Transverse colon (tissue), 4 donors: ENCODE data around the gene HDDC2. TPM values are rescaled to one million over a fixed set of nuclear protein-coding genes. Genes with fewer than 3 reads are reported as not detected.

Experiments
- DNase-seq: peaks from one replicate; pipeline ENCODE4 v3.0.0-alpha.2; 2019
- H3K27ac ChIP-seq, 4 donors: fragments of 200-600 bp; sonication (generic); 2 replicates each; pipeline ENCODE4 v1.5.1; 2016 to 2018; ENCODE audit warnings: inconsistent platforms in 4 of 4
- H3K27me3 ChIP-seq: fragments of 200-600 bp; sonication (generic); 2 replicates; pipeline ENCODE4 v1.5.1; 2017; ENCODE audit warnings: inconsistent platforms
- H3K36me3 ChIP-seq, 4 donors: fragments of 200-600 bp; sonication (generic); 2 replicates each; pipeline ENCODE4 v1.5.1; 2017 to 2019; ENCODE audit warnings: inconsistent platforms in 4 of 4
- H3K4me1 ChIP-seq, 4 donors: fragments of 200-600 bp; sonication (generic); 2 replicates each; pipeline ENCODE4 v1.5.1; 2017 to 2020; ENCODE audit warnings: inconsistent platforms in 4 of 4
- H3K4me3 ChIP-seq, 4 donors: fragments of 200-600 bp; sonication (generic); 1 replicate in 1 of 4; 2 replicates in 3 of 4; pipeline versions ENCODE4 v1.5.1 to v1.6.1; 2017 to 2019; ENCODE audit warnings: inconsistent platforms in 4 of 4
- H3K9me3 ChIP-seq, 2 donors: fragments of 200-600 bp; sonication (generic); 2 replicates each; pipeline ENCODE4 v1.5.1; 2017 to 2019; ENCODE audit warnings: inconsistent platforms in 2 of 2
- EP300 ChIP-seq: sonication (generic); formaldehyde crosslinking; IDR thresholded peaks from one replicate; pipeline ENCODE4 v1.6.1; 2017; ENCODE audit warnings: antibody characterized with exemption, low read depth
- POLR2A ChIP-seq: fragments of 450-650 bp; IDR thresholded peaks from one replicate; pipeline ENCODE4 v1.6.1; 2016; ENCODE audit warnings: antibody characterized with exemption, mild to moderate bottlenecking, moderate library complexity
- POLR2AphosphoS5 ChIP-seq, 3 donors: sonication (generic); formaldehyde crosslinking; IDR thresholded peaks; one replicate each; pipeline ENCODE4 v1.6.1; 2016; ENCODE audit warnings: antibody characterized with exemption in 3 of 3
- WGBS, 2 donors: methylation state at CpG; one replicate each; pipeline ENCODE4 v1.1.5; 2018; ENCODE audit warnings: low coverage in 1 of 2; 5-methylcytosine and 5-hydroxymethylcytosine counted together
- in situ Hi-C, 4 donors: fragments of 200-750 bp; cut with MboI; loops; one replicate each; pipeline versions ENCODE4 v1.15.0 to v1.15.1; 2017; ENCODE audit warnings: low sequenced_read_pairs in 3 of 4, low pct_ligation_motif_present in 1 of 4, low pct_unique_long_range_greater_than_20kb in 1 of 4
- intact Hi-C: fragments of 100-400 bp; cut with DNase I; formaldehyde crosslinking; loops from one replicate; pipeline ENCODE4 v1.15.1; 2023; ENCODE audit warnings: low total_unique reads
- total RNA-seq, 4 donors: library from RNA; depleted of rRNA; stranded (reverse); fragments of >200 nt; gene quantifications; one replicate each; pipeline ENCODE4 v1.1.0, GENCODE V29; 2016
- TF ChIP-seq, protein P1 (sequence below), 5 experiments: fragments of 200-600 bp in 3 of 5; fragments of 450-650 bp in 2 of 5; sonication (generic) in 3 of 5; IDR thresholded peaks; 1 replicate in 2 of 5; 2 replicates in 3 of 5; pipeline ENCODE4 v1.5.1; 2016 to 2017; ENCODE audit warnings: antibody characterized with exemption in 5 of 5, inconsistent platforms in 3 of 5, mild to moderate bottlenecking in 2 of 5, moderate library complexity in 1 of 5

The HDDC2 gene
- total RNA-seq, 4 donors from 2014 or later: 7.2 to 42.4 (median 25.7) TPM

DNA sequence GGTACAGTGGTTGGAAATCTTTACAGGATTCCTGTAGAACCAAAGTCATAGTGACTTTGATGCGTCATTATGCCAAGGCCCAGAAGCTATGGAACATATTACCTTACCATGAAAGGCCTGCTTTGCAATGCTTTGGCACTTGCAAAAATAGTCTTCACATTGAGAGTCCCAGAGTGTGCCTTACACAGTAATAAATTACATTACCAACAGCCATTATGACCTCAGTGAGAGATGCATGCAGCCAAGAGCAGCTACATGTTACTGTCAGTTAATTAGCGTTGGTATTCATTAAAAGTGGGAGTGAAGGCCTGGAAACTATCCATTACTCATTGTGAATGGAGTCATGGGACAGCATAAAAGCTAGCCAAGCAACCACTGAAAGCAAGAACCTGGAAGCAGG, 39.2 kb upstream of the HDDC2 start:
- no peak overlapping the region for H3K27ac ChIP-seq
- no peak for TF ChIP-seq POLR2AphosphoS5 (IDR thresholded peaks at IDR 0.05)
- TF ChIP-seq EP300: no peak
- TF ChIP-seq, protein P1, sequence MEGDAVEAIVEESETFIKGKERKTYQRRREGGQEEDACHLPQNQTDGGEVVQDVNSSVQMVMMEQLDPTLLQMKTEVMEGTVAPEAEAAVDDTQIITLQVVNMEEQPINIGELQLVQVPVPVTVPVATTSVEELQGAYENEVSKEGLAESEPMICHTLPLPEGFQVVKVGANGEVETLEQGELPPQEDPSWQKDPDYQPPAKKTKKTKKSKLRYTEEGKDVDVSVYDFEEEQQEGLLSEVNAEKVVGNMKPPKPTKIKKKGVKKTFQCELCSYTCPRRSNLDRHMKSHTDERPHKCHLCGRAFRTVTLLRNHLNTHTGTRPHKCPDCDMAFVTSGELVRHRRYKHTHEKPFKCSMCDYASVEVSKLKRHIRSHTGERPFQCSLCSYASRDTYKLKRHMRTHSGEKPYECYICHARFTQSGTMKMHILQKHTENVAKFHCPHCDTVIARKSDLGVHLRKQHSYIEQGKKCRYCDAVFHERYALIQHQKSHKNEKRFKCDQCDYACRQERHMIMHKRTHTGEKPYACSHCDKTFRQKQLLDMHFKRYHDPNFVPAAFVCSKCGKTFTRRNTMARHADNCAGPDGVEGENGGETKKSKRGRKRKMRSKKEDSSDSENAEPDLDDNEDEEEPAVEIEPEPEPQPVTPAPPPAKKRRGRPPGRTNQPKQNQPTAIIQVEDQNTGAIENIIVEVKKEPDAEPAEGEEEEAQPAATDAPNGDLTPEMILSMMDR (IDR thresholded peaks at IDR 0.05): no peak
- TF ChIP-seq POLR2A: no peak
- intact Hi-C loops: no loop called here
- no peaks in the 10 kb centered on the region for H3K36me3 ChIP-seq
- H3K4me1 ChIP-seq: no peaks in the 10 kb centered on the region
- H3K4me3 ChIP-seq: no peak overlapping the region
- in situ Hi-C loops: no loop called here
- 67 to 85% methylated on average over 1 to 2 of the region's 2 CpGs for WGBS, 2 donors
- DNase-seq: no peak
- no peaks in the 10 kb centered on the region for H3K9me3 ChIP-seq
- H3K27me3 ChIP-seq: no peaks in the 10 kb centered on the region

DNA sequence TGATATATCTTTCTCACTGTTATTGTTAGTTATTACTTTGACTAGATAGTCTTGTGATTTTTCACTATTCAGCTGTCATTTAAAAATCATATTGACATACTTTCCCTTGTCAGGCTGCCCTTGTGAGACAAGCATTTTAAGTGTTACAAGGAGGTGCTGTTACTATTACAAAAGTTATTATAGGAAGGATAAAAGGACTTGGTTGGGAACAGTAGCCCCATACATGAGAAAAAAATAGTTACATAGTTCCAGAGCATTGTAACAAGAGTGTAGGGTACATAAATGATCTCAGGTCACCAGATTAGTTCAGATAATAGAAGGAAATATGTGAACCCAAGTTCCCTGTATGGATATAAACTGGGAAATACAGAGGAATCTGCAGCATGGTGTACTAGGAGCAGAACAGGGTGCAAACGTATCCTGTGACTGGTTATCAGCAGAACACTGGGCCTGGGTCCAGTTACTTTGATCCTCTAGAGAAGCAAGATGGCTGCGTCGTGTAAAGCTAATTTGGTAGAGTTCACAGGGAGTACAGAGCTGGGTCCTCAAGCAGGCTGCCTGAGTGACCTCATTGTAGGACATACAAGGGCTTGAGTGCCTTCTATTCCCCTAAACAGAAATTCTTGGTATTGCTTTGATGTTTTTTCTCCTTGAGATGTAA, 38.5 kb upstream of the HDDC2 start:
- intact Hi-C loops (no loop called here), in situ Hi-C loops (no loop called here)
- Histone ChIP-seq H3K4me3 (no peak overlapping the region), H3K27me3 (no peaks in the 10 kb centered on the region), H3K4me1 (no peaks in the 10 kb centered on the region), H3K9me3 (no peaks in the 10 kb centered on the region), H3K36me3 (no peaks in the 10 kb centered on the region), H3K27ac (no peak overlapping the region)
- TF ChIP-seq, protein P1 (IDR thresholded peaks at IDR 0.05): no peak
- TF ChIP-seq EP300 (no peak), POLR2AphosphoS5 (IDR thresholded peaks at IDR 0.05) (no peak), POLR2A (no peak)
- no peak for DNase-seq
- WGBS, 2 donors: 80% methylated on average over 3 of the region's 3 CpGs; no CpG with 5 or more reads in 1 of the 2 donors

DNA sequence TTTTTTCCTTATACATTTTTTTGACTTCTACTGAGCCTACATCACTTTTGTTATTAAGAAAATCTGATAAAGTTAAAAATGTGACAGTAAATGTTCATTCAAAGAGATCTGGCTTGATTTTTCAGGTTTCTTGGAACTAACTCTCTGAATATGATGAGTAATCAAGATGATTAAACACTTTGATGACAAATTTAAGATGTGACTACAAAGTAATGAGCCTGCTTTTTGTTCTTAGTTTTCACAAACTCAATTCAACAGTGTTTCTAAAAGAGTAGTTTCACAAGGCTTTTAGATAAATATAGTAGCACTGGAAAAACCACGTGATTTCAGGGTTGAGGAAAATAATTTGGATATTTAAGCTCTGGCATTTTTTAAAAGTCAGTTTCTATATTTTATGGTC, 37.9 kb upstream of the HDDC2 start:
- peaks cover 0 to 3% of the 10 kb centered on the region in 2 donors for H3K9me3 ChIP-seq
- H3K4me1 ChIP-seq: no peaks in the 10 kb centered on the region
- intact Hi-C loops (no loop called here), in situ Hi-C loops (no loop called here)
- 45 to 47% methylated on average over 1 of the region's 1 CpG for WGBS, 2 donors
- no peak overlapping the region for H3K4me3 ChIP-seq
- H3K27me3 ChIP-seq: peaks cover 2% of the 10 kb centered on the region
- TF ChIP-seq EP300 (no peak), POLR2A (no peak), POLR2AphosphoS5 (IDR thresholded peaks at IDR 0.05) (no peak)
- TF ChIP-seq, protein P1 (IDR thresholded peaks at IDR 0.05): no peak
- no peak overlapping the region for H3K27ac ChIP-seq
- DNase-seq: no peak
- H3K36me3 ChIP-seq: no peaks in the 10 kb centered on the region

DNA sequence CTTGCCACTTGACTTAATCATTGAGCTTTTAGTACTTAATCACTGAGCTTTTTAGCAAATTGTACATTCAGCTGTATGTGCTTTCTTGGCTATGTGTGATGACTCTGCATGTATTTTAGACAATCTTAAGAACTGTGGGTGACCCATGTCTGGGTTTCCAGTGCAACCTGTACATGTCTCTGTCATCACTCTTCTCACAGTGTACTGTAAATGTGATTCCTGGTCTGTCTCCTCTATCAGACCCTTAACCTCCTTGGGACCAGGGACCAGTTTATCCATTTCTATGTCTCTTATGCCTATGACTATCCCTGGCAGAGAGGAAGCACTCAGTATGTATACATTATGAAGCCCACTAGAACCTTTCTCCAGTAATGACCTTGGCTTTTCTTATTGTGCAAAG, 36.6 kb upstream of the HDDC2 start:
- TF ChIP-seq EP300: no peak
- TF ChIP-seq POLR2AphosphoS5 (IDR thresholded peaks at IDR 0.05): no peak
- no peak for TF ChIP-seq POLR2A
- TF ChIP-seq, protein P1 (IDR thresholded peaks at IDR 0.05): no peak
- peaks cover 4% of the 10 kb centered on the region for H3K27me3 ChIP-seq
- no peak for DNase-seq
- H3K4me1 ChIP-seq: no peaks in the 10 kb centered on the region
- H3K27ac ChIP-seq: no peak overlapping the region
- in situ Hi-C loops (no loop called here), intact Hi-C loops (no loop called here)
- H3K36me3 ChIP-seq: no peaks in the 10 kb centered on the region
- H3K4me3 ChIP-seq: no peak overlapping the region
- H3K9me3 ChIP-seq: peaks cover 0 to 3% of the 10 kb centered on the region in 2 donors
